ENCODE measurements around the gene SLC5A9. TPM values are rescaled to one million over a fixed set of nuclear protein-coding genes. Genes with fewer than 3 reads are reported as not detected.
"Not testable (repeated sequence)": the region's sequence is repeated elsewhere in the genome, so short reads cannot be mapped to it uniquely, and the experiment has no call there.

SLC5A9 gene
- total RNA-seq, 1 donor from 2014 or later, result 7.2 TPM

GRCh38 chr1:48261881-48262400, 39.4 kb downstream of the SLC5A9 start:
- no peak for DNase-seq (ENCODE audit: low spot score, unreplicated experiment)
- no peak overlapping the region for H3K4me3 Mint-ChIP-seq (ENCODE audit: low read depth)
- no peak overlapping the region for H3K27ac Mint-ChIP-seq
- H3K4me1 Mint-ChIP-seq (ENCODE audit: low read depth), result no peaks in the 10 kb centered on the region
- peaks cover 3% of the 10 kb centered on the region for H3K9me3 Mint-ChIP-seq (ENCODE audit: low read depth)
- no peak for TF ChIP-seq CTCF (IDR thresholded peaks at IDR 0.05; ENCODE audit: unreplicated experiment)
- no peaks in the 10 kb centered on the region for H3K36me3 Mint-ChIP-seq (ENCODE audit: insufficient read depth)
- no peaks in the 10 kb centered on the region for H3K27me3 Mint-ChIP-seq

- TF ChIP-seq CTCF (IDR thresholded peaks at IDR 0.05; ENCODE audit: unreplicated experiment), result no peak
Observed at GRCh38 chr1:48263041-48263440, 40.5 kb downstream of the SLC5A9 start.

GRCh38 chr1:48266576-48266975, 44.1 kb downstream of the SLC5A9 start:
- peaks cover 9% of the 10 kb centered on the region for H3K9me3 Mint-ChIP-seq (ENCODE audit: low read depth)
- no peak overlapping the region for H3K4me3 Mint-ChIP-seq (ENCODE audit: low read depth)
- H3K4me1 Mint-ChIP-seq (ENCODE audit: low read depth), result no peaks in the 10 kb centered on the region
- DNase-seq (ENCODE audit: low spot score, unreplicated experiment), result no peak
- TF ChIP-seq CTCF (IDR thresholded peaks at IDR 0.05; ENCODE audit: unreplicated experiment), result no peak
- no peaks in the 10 kb centered on the region for H3K27me3 Mint-ChIP-seq
- H3K36me3 Mint-ChIP-seq (ENCODE audit: insufficient read depth), result peaks cover 1% of the 10 kb centered on the region
- no peak overlapping the region for H3K27ac Mint-ChIP-seq

More at GRCh38 chr1:48263041-48263440, 40.5 kb downstream of the SLC5A9 start:
- Mint-ChIP-seq H3K27me3 (no peaks in the 10 kb centered on the region), H3K9me3 (ENCODE audit: low read depth) (peaks cover 6% of the 10 kb centered on the region), H3K4me3 (ENCODE audit: low read depth) (no peak overlapping the region), H3K4me1 (ENCODE audit: low read depth) (no peaks in the 10 kb centered on the region), H3K27ac (no peak overlapping the region), H3K36me3 (ENCODE audit: insufficient read depth) (peaks cover 1% of the 10 kb centered on the region)
- DNase-seq (ENCODE audit: low spot score, unreplicated experiment), result no peak

GRCh38 chr1:48277437-48277836, 54.9 kb downstream of the SLC5A9 start:
- not testable (repeated sequence) for DNase-seq (ENCODE audit: low spot score, unreplicated experiment); H3K4me3 Mint-ChIP-seq (ENCODE audit: low read depth); H3K27me3 Mint-ChIP-seq; H3K4me1 Mint-ChIP-seq (ENCODE audit: low read depth); H3K27ac Mint-ChIP-seq
- Mint-ChIP-seq H3K36me3 (ENCODE audit: insufficient read depth) (peaks cover 11% of the 10 kb centered on the region), H3K9me3 (ENCODE audit: low read depth) (peaks cover 37% of the 10 kb centered on the region)

DNA sequence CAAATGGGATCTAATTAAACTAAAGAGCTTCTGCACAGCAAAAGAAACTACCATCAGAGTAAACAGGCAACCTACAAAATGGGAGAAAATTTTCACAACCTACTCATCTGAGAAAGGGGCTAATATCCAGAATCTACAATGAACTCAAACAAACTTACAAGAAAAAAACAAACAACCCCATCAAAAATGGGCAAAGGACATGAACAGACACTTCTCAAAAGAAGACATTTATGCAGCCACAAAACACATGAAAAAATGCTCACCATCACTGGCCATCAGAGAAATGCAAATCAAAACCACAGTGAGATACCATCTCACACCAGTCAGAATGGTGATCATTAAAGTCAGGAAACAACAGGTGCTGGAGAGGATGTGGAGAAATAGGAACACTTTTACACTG, 59.8 kb downstream of the SLC5A9 start:
- H3K4me3 Mint-ChIP-seq (ENCODE audit: low read depth); H3K27me3 Mint-ChIP-seq; H3K4me1 Mint-ChIP-seq (ENCODE audit: low read depth); H3K36me3 Mint-ChIP-seq (ENCODE audit: insufficient read depth); H3K27ac Mint-ChIP-seq; DNase-seq (ENCODE audit: low spot score, unreplicated experiment): not testable (repeated sequence)
- H3K9me3 Mint-ChIP-seq (ENCODE audit: low read depth), result peaks cover 16% of the 10 kb centered on the region

DNA sequence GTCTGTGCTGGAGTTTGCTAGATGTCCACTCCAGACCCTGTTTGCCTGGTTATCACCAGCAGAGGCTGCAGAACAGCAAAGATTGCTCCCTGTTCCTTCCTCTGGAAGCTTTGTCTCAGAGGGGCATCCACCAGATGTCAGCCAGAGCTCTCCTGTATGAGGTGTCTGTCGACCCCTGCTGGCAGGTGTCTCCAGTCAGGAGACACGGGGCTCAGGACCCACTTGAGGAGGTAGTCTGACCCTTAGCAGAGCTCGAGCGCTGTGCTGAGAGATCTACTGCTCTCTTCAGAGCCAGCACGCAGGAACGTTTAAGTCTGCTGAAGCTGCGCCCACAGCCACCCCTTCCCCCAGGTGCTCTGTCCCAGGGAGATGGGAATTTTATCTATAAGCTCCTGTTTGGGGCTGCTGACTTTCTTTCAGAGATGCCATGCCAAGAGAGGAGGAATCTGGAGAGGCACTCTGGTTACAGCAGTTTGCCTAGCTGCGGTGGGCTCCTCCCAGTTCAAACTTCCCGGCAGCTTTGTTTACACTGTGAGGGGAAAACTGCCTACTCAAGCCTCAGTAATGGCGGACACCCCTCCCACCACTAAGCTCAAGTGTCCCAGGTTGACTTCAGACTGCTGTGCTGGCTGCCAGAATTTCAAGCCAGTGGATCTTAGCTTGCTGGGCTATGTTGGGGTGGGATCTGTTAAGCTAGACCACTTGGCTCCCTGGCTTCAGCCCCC, 62.3 kb downstream of the SLC5A9 start:
- peaks cover 16% of the 10 kb centered on the region for H3K9me3 Mint-ChIP-seq (ENCODE audit: low read depth)
- H3K36me3 Mint-ChIP-seq (ENCODE audit: insufficient read depth); H3K27me3 Mint-ChIP-seq; H3K27ac Mint-ChIP-seq; DNase-seq (ENCODE audit: low spot score, unreplicated experiment); H3K4me3 Mint-ChIP-seq (ENCODE audit: low read depth); H3K4me1 Mint-ChIP-seq (ENCODE audit: low read depth): not testable (repeated sequence)

DNA sequence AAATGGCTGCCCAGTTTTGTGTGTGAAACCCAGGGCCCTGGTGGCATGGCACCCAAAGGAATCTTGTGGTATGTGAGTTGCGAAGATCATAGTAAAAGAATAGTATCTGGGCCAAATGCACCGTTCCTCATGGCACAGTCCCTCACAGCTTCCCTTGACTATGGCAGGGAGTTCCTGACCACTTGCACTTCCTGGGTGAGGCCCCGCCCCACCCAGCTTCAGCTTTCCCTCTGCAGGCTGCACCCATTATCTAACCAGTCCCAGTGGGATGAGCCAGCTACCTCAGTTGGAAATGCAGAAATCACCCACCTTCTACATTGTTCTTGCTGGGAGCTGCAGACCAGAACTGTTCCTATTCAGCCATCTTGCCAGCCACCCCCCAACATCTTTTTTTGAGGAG, 63.0 kb downstream of the SLC5A9 start:
- Mint-ChIP-seq H3K36me3 (ENCODE audit: insufficient read depth) (peaks cover 5% of the 10 kb centered on the region), H3K4me1 (ENCODE audit: low read depth) (no peaks in the 10 kb centered on the region), H3K27me3 (no peaks in the 10 kb centered on the region), H3K27ac (no peak overlapping the region), H3K9me3 (ENCODE audit: low read depth) (peaks cover 12% of the 10 kb centered on the region), H3K4me3 (ENCODE audit: low read depth) (no peak overlapping the region)
- DNase-seq (ENCODE audit: low spot score, unreplicated experiment), result no peak
- TF ChIP-seq CTCF (IDR thresholded peaks at IDR 0.05; ENCODE audit: unreplicated experiment), result no peak

Measured in progenitor cell of endocrine pancreas (in vitro differentiated cells).